ENCODE results near the gene VRK1.

The VRK1 gene

DNA sequence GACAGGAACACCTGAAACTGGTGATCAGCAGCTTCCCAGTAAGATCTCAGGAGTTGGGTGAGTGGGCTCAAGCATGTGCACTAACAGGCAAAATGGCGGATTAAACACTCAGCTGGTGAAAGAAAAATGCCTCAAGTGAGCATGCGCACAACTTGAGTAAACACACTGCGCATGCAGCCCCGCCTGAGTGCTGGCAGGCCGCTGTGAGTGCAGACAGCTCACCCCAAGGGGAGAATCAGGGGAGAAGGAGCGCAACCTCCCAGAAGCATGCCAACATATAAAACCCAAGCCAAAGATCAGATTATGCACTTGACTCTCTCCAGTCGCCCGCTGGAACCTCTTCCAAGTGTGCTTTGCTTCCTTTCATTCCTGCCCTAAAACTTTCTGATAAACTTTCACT is 125.8 kb downstream of the VRK1 start:
- no peak for ATAC-seq
- no peak for DNase-seq

- DNase-seq (no peak), ATAC-seq (no peak)
Observed at GRCh38 chr14:96925422-96925821, 128.2 kb downstream of the VRK1 start.

GRCh38 chr14:96926001-96926400 is 128.8 kb downstream of the VRK1 start:
- ATAC-seq (no peak), DNase-seq (no peak)

GRCh38 chr14:96928779-96929380 is 131.7 kb downstream of the VRK1 start:
- no peak for DNase-seq
- ATAC-seq = no peak

- no peak for ATAC-seq
- no peak for DNase-seq
Observed at GRCh38 chr14:96929950-96930349, 132.8 kb downstream of the VRK1 start.

DNA sequence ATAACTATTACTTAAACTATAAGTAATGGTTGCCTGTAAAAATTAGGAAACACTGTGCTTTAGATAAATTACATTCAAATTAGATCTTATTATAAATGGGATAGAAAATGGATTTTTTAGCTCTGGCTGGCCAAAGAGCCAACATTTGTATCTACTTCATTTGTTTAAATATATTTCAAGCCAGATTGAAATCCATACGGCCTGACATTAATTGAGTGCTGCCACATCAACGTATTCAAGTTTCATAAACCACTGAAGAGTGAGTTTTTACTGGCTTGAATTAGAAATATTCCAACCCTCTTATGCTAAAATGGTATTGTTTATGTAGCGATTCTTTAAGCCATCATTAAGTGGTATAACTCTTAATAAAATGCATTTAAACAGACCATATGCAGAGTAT is 133.3 kb downstream of the VRK1 start:
- ATAC-seq = no peak
- DNase-seq = no peak

All from stimulated activated naive CD8-positive, alpha-beta T cell treated with anti-CD3 and anti-CD28 coated beads, Interleukin-15, Interleukin-2, amounts not matched to agents 100 U/mL and 50 U/mL, for 24 hours (primary cell).